ENCODE measurements around the gene BUD31.

GRCh38 chr7:99457650-99458493 is 49.1 kb downstream of the BUD31 start:
- TF ChIP-seq CTCF (IDR thresholded peaks at IDR 0.05; ENCODE audit: insufficient read depth, low read depth, low read length) (no peak), EZH2 (IDR thresholded peaks at IDR 0.05; ENCODE audit: insufficient read depth, low read length) (no peak)

Data from astrocyte (in vitro differentiated cells and primary cell).